Activated CD8-positive, alpha-beta memory T cell treated with anti-CD3 and anti-CD28 coated beads, Interleukin-2, amount 50 U/mL, for 4 hours (primary cell): ENCODE results near the gene OSMR.

Source experiments
- DNase-seq: peaks from one replicate; pipeline ENCODE4 v3.0.0-alpha.2; 2020

Gene OSMR

DNA sequence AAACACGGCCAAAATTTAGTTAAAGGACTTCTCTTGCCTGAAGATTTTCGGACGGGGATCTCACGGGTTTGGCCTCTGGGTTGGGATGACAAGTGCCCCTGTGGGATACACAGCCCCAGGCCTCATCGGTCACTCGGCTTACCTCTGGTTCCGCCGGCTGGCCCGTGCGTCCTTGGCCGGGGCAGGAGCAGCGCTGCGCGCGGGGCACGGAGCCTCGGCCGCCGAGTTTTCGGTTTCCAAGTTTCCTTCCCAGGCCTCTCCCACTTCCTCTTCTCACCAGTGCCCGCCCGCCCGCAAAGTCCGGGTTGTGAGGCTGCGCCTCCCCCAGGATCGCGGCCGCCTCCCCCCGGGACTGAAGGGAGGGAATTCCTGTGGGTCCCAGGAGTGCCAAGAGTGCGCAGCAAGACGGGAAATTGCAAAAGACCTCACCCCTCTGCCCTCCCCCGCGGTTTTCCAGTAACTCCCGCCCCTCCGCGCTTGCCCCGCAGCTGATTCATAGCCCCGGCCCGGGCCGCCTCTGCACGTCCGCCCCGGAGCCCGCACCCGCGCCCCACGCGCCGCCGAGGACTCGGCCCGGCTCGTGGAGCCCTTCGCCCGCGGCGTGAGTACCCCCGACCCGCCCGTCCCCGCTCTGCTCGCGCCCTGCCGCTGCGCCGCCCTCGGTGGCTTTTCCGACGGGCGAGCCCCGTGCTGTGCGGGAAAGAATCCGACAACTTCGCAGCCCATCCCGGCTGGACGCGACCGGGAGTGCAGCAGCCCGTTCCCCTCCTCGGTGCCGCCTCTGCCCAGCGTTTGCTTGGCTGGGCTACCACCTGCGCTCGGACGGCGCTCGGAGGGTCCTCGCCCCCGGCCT, at the start of gene OSMR:
OSMR (plus strand) TSS at position 487 of the 853 bp plus-strand sequence. CDS start 23,033 bp downstream, outside the sequence.
- no peak for DNase-seq

DNA sequence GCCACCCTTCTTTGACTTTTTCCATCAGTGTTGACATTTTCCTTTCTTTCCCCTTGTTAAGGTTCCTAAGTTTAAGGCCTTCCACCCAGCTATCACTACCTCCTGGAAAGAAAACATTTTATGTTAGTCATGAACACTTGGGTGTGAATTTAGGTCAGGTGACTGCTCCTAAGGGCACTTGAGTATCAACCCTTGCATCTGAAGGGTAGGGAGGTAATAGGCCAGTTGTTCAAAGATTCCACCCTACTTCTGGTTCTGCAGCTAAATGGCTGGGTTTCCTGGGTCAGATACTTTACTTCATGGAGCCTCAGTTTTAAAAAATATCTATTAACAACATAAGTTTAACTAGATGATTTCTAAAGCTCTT, 49.1 kb upstream of the OSMR start:
- no peak for DNase-seq

DNA sequence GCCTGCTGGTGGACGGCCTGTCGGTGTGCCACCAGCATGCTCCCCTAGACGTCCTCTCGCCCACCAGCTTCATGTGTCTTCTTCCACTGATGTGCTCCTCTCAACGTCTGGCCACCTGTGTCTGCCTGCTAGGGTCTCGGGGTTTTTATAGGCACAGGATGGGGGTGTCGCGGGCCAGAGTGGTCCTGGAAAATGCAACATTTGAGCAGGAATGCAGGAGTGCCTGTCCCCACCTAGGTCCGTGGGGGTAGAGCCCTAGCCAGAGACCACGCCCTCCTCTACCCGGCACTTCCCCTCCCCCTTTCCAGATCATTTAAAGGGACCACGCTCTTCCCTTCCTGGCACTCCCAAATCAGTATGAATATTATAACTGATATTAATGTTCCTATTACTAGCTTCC, 48.0 kb upstream of the OSMR start:
- no peak for DNase-seq

DNA sequence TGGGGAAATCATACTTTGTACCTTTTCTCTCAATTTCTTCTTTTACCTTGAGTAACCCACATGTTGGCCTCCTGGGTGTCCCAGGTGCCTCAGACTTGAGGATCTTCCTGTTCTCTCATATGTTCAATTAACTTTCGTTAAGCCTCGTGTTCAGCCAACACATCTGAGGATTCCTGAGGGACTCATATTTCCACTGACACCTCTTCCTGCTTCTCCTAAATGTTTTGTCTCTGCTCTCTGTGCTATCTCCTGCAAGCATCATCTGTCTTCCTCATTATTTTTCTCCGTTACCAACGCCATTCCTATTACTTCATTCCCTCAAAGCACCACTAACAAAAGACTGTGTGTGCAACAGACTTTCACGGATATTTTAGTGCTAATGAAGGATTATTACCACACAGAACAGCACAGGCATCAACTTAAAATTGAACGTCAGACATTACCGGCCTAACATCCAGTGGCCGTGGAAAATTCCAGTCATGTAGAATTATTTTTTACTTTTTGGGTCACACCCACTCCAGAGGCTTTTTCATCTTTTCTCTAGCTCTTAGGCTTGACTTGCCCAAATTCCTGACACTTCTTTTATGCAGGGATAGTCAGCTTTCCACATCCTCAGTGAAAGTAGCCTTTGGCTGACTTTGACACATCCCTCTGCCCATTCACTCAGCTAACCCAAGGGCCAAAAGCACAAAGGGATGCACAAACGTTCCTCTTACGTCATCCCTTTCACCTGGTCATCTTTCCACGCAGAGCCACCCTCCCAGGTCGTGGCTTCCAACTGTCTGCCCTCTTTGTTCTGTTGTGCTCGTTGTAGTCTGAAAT, 46.0 kb upstream of the OSMR start:
- no peak for DNase-seq

DNA sequence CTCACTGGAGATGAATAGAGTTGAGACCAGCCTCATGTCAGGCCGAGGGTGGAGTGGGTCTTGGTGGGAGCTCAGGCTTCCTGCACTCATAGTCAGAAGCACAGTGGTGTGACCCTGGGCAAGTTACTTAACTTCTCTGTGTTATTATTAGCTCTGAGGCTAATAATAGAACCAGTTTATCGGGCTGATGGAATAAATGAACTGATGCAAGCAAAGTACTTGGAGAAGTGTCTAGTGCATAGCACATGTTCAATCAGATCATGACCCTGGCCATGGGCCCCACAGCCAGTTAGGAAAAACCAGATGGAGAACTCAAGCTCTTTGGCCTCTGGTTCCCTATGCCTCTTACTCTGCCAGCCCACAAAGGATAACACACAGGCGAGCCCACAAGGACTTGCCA, 45.3 kb upstream of the OSMR start:
- DNase-seq, result no peak

DNA sequence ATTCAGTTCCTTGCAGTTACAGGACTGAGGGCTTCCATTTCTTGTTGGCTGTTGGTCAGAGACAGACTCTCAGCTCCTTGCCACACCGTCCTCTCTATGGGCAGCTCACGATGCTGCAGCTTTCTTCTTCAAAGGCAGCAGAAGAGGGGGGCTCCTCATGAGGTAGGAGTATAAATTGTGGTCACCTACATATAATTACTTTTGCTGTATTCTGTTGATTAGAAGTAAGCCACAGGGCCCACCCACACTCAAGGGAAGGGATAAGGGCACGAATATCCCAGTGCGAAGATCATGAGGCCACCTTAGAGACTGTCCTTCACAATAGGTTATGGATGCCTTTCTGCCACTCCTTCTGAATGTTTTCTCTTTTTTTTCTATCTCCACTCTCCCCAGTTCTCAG, 43.7 kb upstream of the OSMR start:
- DNase-seq, result no peak

DNA sequence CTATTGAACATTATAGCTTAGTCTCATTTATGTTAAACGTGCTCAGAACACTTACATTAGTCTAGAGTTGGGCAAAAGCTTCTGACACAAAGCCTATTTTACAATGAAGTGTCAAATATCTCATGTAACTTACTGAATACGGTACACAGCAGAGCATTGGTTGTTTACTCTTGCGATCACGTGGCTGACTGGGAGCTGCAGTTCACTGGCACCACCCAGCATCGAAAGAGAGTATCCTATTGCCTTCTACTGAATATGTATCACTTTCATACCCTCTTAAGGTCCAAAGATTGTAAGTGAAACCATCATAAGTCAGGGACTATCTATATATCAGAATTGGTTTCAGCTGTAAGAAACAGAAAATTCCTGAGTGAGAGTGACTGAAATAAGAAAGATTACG, 42.6 kb upstream of the OSMR start:
- DNase-seq, result no peak

DNA sequence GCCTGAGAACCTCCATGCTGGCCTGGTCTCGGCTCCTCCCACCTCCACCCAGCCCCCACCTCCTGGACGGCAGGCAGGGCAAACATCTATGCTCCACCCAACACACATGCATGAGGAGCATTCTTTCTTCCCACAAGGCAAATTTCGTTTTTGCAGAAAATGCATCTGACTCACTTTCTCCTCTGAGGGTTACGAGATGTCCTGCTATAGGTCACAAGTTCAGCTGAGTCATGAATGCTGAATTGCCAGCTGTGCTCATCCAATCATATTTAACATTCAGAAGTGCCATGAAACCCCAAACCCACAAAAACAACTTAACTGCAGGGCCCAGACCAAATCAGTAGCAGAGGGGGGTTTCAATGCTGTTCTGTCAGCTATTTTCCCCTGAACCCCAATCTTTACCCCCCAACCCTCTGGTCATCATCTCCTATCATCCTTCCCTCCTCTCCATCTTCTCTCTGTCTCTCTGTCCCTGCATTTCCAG, 39.0 kb upstream of the OSMR start:
- no peak for DNase-seq

DNA sequence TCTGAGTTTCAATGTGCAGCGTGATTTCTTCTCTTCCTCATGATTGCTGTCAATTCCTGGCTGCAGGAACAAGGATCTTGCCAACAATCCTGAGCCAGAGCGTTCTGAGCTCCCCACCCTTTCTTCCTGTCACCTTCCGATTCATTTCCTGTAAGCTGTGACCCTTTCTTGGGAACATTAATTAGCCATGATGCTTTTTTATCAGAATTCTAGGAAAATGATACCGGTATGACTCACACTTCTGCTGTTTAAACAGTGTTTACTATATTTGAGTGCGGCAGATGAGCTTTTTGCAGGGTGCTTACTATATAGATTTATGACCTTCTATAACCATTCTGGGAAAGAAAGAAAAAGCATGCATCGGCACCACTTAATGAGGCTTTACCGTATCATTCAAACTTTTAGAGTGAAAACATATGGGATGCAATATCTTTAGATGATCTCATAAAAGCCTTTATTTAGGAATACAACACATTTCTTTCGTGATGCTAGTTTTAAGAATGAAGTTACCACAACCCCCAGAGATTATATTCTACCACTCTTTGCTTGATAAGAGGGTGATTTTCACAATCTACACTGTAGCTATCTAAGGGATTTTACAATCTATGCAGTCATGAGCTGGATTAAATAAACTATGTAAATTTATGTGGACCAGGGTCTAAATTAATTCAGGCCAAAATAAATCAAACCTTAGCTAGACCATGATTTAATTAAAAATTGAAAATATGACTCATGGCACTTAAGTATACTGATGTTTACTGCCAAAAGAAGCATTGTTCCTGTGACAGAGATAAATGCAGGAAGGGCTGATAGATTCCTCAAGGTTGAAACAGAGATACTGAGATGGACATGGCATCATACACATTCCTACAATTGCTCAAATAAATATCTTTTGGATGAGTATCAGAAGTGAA, 38.0 kb upstream of the OSMR start:
- DNase-seq, result no peak

DNA sequence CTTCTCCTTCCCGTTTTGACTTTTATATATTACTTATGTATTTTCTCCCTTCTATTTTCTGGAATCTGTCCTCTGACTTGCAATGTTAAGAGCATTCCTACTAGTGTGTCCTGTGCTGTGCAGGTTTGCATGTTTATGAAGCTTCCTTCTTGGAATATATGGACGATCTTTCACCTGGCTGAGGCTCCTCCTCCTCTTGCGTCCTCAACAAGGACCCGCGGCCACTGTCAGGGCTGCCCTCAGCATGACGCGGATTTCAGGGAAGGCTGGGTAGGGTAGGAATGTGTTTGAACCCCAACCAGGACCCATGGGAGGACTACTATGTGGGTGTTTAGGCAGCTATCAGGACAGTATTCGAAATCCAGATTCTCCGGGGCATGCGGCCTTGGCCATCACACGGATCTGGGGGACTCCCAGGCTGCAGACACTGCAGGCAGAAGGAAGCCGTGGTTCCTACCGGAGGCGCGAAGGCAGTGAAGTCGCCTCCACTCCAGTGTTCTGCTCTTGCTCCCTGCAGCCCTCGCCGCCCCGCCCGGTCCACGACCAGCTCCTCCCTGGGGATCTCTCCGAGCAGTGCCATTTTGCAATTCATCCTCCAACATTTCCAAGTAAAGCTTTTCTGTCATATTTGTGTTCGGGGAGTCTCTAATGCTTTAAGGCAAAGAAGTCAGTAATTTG, 37.0 kb upstream of the OSMR start:
- no peak for DNase-seq

DNA sequence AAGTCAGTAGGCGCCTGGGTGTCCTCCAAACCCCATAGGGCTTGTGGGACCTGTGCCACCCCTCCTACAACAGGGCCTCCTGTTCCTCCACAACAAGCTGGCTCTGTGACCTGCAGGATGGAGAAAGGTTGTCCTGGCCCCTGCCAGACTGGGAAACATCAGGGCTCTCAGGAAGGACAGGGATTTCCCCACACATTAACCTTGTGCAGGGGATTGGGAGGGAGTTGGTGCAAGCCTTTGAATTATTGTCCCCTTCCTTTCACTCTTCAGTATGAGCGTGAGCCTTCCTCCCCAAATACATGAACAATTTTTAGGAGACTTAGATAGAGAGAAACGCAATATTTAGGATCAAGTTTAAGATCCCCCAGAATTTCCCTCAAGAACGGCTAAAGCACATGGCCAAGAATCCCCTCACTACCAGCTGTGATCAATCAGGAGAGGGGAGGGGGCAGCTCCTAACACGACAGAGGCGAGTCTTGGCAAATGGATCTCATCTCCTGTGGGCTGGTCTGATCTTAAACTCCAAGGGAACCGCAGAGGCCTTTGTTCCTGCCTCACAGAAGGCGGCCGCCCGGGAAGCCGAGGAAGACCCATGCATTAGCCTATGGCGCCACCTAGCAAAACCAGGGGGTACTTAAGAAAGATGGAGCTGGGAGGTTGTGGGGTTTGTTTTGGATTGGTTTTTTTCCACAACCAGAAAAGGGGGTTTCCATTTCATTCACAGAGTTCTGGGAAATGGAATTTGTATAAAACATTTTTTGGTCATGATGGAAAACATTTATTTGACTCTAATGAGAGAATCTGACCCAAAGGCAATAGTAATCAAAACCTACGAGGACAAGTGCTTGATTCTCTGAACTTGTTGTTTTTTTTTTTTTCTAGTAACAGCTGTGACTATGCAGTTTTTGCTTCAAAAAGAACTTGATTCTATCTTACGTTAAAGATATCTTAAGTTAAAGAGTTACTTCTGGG, 36.1 kb upstream of the OSMR start:
- no peak for DNase-seq

DNA sequence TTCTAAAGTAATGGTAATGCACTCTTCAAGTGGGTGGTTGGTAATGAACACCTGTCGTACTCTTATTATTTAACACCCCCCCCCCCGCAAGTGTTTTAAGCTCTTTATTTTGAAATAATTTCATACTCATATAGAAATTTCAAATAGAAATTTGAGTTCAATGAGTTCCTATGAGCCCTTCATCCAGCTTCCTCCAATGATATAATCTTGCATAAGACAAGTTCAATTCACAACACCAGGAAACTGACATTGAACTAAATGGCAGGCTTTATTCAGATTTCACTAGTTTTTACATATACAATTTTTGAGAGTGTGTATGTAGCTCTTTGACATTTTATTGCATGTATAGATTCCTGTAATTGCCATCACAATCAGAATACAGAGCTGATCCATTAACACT, 30.9 kb upstream of the OSMR start:
- no peak for DNase-seq

DNA sequence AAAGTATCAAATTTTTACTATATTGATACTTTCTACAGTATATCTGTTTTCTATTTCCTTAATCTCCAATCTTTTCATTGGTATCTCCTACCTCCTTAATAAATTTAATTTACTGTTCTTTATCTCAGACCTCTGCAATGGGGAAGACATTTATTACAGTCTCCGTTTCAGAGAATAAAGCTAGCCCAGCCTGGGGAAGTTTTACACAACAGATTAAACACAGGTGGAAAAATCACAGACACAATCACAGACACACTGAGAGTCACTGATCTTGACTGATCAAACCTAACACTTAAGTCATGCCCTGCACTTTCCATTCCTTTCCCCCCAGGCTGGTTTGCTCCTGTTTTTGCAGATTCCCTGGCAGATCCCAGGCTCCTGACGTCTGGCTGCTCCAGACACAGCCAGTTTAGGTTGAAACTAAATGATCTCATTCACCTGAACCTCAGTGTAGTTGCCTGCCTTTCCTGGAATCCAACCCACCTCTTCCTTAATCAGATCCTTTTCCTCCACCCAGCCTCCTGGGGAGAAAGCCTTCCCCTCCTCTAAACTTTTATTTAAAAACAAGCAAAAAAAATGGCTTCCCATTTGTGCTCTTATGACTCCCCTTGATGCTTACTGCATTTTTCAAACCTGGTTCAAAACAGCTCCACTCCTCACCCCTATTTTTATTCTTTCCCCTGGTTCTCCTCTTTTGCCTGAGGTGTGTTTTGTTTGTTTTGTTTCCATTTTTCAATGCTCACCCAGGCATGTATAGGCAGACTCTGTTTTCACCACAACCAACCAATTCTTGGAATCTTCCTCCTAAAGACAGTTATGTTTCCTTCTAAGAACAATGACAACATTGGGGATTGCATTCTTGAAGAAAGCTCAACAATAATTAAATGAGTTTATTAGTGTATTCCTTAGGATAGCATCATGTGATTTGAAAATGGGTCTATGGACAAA, 29.5 kb upstream of the OSMR start:
- no peak for DNase-seq

DNA sequence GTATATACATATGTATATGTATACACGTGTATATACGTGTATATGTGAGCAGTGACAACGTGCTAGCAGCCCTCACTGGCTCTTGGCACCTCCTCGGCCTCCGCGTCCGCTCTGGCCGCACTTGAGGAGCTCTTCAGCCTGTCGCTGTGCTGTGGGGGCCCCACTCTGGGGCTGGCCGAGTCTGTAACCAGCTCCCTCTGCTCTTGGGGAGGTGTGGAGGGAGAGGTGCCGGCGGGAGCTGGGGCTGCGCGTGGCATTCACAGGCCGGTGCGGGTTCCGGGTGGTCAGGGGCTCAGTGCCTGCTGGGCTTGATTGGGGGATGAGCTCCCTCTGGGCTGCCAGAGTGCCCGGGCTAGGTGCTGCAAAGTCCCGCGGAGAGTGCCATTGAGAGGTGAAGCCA, 24.1 kb upstream of the OSMR start:
- DNase-seq, result no peak

DNA sequence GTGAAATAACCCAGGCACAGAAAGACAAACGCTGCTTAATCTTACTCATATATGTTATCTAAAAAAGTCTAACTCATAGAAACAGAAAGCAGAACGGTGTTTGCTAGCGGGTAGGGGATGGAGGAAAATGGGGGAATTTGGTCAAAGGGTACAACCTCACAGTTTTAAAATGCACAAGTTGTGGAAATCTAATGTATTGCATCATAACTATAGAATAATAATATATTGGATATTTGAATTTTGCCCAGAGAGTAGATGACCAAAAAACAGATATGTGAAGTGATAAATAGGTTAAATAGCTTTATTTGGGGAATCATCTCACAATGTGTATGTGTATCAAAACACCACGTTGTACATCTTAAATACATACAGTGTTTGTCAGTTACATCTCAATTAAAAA, 22.3 kb upstream of the OSMR start:
- no peak for DNase-seq

DNA sequence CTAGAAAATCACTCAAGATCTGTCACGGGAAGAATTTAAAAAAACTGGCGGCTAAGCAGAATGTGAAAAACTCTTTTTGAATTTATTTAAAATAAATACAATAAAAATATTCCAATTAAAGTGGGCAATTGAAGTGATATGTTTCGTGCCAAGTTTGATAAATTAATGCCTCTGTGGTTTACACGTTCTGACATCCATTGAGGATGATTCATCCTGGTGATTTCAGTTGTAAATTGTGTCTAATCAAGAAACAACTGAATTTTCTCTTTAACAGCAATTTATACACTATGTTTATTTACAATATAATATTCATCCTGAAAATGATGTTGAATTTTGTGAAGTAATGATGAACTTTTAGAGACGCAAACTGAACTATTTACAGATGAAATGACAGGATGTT, 21.0 kb upstream of the OSMR start:
- DNase-seq, result no peak

DNA sequence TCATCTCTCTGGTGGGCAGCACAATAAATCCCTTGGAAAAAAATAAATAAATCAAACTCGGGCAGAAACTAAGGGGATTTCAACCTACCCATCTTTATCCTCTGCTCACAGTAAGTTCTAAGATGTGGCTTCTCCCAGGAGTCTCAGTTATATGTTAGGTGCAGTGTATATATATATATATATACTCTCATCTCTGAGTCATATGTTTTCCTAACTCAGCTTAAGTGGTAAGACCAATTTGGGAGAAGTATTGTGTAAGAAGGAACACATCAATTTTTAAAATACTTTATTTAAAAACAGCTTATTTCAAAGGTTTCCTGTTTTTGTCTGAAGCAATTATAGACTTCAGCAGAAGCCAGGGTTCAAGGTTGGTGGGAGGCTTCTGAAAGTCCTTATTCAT, 20.3 kb upstream of the OSMR start:
- no peak for DNase-seq

DNA sequence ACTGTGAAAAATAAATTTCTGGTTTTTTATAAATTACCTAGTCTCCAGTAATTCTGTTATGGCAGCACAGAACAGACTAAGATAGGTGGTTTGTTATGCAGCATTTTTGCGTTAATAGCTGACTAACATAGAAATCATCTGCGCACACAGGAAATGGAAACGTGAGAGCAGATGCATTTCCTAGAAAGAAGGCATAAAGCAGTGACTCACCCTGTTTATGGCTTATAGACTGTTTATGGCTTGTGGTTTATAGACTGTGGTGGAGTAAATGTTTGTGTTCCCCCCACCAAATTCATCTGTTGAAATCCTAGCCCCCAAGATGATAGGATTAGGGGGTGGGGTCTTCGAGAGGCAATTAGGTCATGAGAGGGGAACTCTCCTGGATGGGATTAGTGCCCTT, 18.3 kb upstream of the OSMR start:
- DNase-seq, result no peak

DNA sequence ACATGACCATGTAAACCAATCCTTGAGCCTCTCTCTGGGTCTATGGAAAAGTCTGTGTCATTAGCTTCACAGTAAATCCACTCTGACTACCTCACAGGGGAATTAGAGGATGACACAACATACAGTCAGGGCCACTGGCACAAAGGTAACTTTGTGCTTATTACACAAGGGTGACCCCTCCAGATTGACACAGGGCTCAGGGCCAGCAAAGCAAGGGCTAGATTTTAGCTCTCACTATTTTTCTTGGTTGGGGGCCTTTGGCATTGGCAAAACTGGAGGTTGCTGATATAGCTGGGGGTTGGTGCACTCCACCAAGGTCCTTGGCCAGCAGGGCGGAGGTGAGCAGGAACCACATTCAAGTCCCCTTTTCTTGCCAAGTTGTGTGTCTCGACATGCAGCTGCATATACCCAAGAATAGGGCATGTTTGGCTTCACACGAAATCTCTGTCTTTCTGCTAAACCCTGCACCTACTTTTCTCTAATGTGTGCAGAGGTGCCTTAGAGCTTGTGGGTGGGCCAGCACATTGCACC, 15.2 kb upstream of the OSMR start:
- no peak for DNase-seq

DNA sequence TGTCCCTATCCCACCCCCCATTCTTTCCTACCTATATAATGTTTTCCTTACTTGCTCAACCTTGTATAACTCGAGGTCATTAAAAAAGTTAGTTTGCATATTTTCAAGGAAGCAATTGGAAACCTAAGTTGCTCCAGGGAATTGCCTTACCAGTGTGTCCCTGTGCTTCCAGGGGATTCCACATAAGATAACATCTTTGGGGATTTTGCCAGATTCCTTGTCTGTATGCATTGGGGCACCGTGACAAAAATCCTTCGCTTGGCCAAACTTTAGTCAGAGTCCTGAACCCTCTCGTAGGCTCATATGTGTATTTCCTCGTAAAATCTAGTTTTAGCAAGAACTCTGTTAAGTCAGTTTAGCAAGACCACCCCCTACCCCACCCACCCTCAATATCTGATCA, 14.7 kb upstream of the OSMR start:
- DNase-seq, result no peak
